ENCODE data around the gene LRRC28.

LRRC28 gene

GRCh38 chr15:99244306-99244705, 7.0 kb upstream of the LRRC28 start:
- in situ Hi-C loops (cut with HindIII; ENCODE audit: low pct_ligation_motif_present, low pct_unique_long_range_greater_than_20kb, low sequenced_read_pairs) = no loop called here
- no peak for DNase-seq

DNA sequence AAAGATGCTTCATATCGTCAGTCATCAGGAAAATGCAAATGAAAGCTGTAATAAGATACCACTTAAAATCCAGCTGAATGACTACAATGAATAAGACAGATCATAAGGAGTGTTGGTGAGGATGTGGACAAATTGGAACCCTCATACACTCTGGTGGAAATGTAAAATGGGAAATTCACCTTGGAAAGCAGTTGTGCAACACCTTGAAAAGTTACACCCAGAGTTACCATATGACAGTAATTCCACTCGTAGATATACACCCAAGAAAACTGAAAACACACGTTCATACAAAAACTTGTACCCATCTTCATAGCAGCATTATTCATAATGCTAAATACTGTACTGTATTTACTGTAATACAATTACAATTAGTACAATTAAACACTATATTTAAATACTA, 4.2 kb upstream of the LRRC28 start:
- in situ Hi-C loops (cut with HindIII; ENCODE audit: low pct_ligation_motif_present, low pct_unique_long_range_greater_than_20kb, low sequenced_read_pairs) = no loop called here
- DNase-seq = no peak

GRCh38 chr15:99248000-99248715, 3.1 kb upstream of the LRRC28 start:
- no peak for DNase-seq
- in situ Hi-C loops (cut with HindIII; ENCODE audit: low pct_ligation_motif_present, low pct_unique_long_range_greater_than_20kb, low sequenced_read_pairs) = no loop called here

- peak; percentile 88 for DNase-seq
- in situ Hi-C loops (cut with HindIII; ENCODE audit: low pct_ligation_motif_present, low pct_unique_long_range_greater_than_20kb, low sequenced_read_pairs) = no loop called here
Measured at GRCh38 chr15:99249270-99249841, 1.9 kb upstream of the LRRC28 start, which contains the start of gene TTC23. Gene TTC23 (minus strand): TSS chr15:99249581. CDS start chr15:99228712, 20,869 bp downstream.

DNA sequence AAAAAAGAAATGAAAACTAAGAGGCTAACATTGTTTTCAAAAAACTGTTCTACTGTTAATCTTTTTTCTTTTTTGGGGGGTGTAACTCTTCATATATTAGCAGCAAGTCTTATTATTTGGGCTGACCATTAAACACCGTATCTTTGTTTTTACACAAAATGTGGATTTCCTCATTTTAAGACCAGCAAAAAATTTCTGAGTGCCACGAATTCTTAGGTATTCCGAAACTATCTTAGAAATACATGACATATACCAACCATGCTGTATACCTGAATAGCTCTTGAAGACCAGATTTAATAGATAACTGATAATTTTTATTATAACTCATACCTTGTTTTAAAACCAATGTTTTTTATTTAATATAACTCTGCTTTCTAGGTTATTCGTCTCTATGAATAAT, 1.3 kb upstream of the LRRC28 start:
- no peak for DNase-seq
- in situ Hi-C loops (cut with HindIII; ENCODE audit: low pct_ligation_motif_present, low pct_unique_long_range_greater_than_20kb, low sequenced_read_pairs) = no loop called here

GRCh38 chr15:99250494-99250856, 806 bp upstream of the LRRC28 start:
- in situ Hi-C loops (cut with HindIII; ENCODE audit: low pct_ligation_motif_present, low pct_unique_long_range_greater_than_20kb, low sequenced_read_pairs) = no loop called here
- no peak for DNase-seq

DNA sequence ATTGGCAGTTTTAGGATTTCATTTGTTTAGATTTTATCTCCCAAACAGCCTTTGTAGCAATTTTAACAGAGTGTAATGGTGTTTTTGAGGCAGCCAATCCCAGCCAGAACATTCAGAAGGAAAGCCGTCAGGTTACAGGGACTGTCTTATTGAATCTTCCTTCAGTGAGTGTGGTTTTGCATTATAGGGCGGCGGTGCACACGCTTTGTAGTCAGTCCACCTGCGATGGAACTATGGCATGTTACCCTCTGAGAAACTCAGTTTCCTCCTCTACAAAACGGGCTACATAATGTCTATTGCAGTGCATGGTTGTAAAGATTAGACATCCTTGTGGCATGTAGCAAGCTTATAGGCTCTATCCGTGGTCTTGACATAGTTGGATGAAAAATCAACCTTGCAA, 1.0 kb downstream of the LRRC28 start:
- no peak for DNase-seq
- in situ Hi-C loops (cut with HindIII; ENCODE audit: low pct_ligation_motif_present, low pct_unique_long_range_greater_than_20kb, low sequenced_read_pairs) = no loop called here

DNA sequence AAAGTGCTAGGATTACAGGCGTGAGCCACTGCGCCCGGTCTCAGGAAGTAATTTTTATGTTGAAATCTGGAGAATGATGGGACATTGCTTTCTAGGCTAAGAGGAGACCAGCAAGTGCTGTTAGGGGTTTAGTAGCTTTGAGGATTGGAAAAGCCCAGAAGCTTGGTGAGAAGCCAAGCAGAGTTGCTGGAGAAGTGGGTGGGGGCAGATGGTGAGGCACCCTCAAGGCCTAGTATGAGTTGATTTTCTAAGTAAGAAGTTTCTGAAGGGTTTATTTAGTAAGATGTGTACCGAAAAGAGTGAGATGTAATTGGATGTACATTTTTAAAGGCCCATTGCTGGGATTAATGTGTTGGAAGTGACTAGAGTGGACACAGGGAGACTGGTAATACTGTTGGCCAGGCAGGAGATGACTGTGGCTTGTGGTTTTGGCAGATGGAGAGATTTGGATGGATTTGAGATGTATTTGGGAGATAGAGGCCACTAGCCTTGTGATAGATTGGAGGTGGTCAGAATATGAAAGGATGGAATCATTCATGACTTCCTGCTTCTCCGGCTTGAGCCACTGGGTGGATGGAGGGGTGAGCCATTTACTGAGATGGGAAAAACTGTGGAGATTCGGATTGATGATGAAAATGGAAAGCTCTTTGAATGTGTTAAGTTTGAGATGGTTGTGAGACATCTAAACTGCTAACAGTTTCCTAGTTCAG, 2.3 kb downstream of the LRRC28 start:
- in situ Hi-C loops (cut with HindIII; ENCODE audit: low pct_ligation_motif_present, low pct_unique_long_range_greater_than_20kb, low sequenced_read_pairs) = no loop called here
- peak; percentile 38 for DNase-seq

DNA sequence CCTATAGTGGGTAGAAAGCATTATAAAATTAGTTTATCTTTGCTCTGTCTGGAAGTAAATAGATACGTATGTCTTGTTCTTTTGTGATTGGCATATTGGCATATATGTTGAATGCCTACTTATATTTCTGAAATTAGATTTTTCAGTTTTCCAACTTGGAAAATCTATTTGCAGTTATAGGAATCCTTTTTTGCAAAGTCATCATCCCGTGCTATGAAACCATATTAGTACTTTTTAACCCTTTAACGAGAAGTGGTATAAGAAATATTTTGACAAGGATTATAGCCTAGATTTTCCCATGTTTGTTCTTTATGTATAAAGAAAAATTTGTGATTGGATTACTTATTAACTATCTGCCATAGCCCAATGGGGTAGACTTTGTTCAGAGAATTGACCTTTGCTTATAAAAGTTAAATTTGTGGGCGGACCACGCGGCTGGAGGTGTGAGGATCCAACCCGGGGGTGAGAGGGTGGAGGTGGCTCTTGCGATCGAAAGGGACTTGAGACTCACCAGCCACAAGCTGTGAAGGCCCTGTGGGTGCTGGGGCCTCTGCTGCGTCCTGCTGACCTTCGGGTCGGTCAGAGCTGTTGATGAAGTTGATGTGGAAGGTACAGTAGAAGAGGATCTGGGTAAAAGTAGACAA, 5.9 kb downstream of the LRRC28 start:
- in situ Hi-C loops (cut with HindIII; ENCODE audit: low pct_ligation_motif_present, low pct_unique_long_range_greater_than_20kb, low sequenced_read_pairs) = no loop called here
- no peak for DNase-seq

DNA sequence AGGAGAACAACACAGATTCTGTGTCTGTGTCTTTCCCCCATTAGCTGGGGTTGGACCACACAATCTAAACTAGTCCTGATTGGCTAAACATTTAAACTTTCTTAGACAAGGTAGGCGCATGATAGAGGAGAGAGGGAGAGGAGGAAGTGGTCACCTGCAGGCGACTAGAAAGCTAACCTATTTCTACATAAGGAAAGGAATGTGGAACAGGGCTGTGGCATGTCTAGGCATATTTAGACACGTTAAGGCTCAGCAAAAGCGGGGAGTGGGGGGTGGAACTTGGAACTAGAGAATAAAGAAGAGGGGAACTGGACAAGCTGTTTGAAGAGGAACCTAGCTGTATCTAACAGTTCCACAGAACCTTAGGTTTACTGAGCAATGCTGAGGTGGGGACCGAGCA, 12.8 kb downstream of the LRRC28 start:
- DNase-seq = no peak
- in situ Hi-C loops (cut with HindIII; ENCODE audit: low pct_ligation_motif_present, low pct_unique_long_range_greater_than_20kb, low sequenced_read_pairs) = no loop called here

DNA sequence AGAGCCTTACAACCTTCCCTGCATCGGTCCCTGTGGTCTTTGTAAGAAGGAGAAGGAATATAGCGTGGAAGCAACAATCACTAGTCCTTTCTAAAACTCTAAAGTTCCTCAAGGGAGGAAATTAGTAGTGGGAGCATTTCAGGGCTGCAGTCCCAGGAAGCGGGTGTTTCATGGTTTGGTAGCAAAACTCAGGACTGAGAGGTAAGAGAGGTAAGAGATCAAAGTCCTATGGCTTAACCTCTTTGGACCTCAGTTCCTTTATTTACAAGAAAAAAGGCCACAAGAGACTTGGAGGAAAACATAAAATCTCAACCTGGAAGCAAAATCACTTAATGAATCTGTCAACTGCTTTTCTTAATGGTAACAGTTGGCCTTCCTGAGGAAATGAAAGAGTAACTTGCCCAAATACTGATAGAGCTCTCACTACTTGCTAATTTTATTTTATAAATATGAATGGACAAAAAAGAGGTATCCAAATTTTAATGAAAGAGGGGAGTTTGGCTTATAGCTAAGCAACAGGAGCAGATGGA, 14.3 kb downstream of the LRRC28 start:
- in situ Hi-C loops (cut with HindIII; ENCODE audit: low pct_ligation_motif_present, low pct_unique_long_range_greater_than_20kb, low sequenced_read_pairs) = no loop called here
- DNase-seq = no peak

- in situ Hi-C loops (cut with HindIII; ENCODE audit: low pct_ligation_motif_present, low pct_unique_long_range_greater_than_20kb, low sequenced_read_pairs) = no loop called here
- DNase-seq = no peak
Measured at GRCh38 chr15:99267957-99268356, 16.7 kb downstream of the LRRC28 start.

- no peak for DNase-seq
- in situ Hi-C loops (cut with HindIII; ENCODE audit: low pct_ligation_motif_present, low pct_unique_long_range_greater_than_20kb, low sequenced_read_pairs) = no loop called here
Measured at GRCh38 chr15:99268431-99268830, 17.1 kb downstream of the LRRC28 start.

GRCh38 chr15:99273801-99274200, 22.5 kb downstream of the LRRC28 start:
- DNase-seq = no peak
- in situ Hi-C loops (cut with HindIII; ENCODE audit: low pct_ligation_motif_present, low pct_unique_long_range_greater_than_20kb, low sequenced_read_pairs) = no loop called here

DNA sequence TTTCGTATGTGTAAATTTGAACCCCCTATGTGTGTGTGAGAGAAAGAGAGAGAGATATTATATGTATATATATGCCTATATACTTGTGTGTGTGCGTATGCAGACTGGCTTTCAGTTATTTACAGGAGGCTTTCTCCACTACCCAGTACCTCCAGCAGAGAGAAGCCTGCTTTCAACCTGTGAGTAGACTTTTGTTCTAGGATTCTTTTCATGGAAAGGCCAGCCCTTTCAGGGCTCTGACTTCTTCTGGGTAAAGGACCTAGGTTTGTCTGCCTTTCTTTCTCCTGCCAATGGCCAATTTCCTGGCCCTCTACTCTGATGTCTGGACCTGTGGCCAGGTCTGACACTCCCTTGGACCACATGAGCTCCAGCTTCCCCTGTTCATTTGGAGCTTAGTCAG, 23.8 kb downstream of the LRRC28 start:
- DNase-seq = no peak
- in situ Hi-C loops (cut with HindIII; ENCODE audit: low pct_ligation_motif_present, low pct_unique_long_range_greater_than_20kb, low sequenced_read_pairs) = no loop called here

- in situ Hi-C loops (cut with HindIII; ENCODE audit: low pct_ligation_motif_present, low pct_unique_long_range_greater_than_20kb, low sequenced_read_pairs) = no loop called here
- DNase-seq = no peak
Measured at GRCh38 chr15:99275525-99276128, 24.3 kb downstream of the LRRC28 start.

- no peak for DNase-seq
- in situ Hi-C loops (cut with HindIII; ENCODE audit: low pct_ligation_motif_present, low pct_unique_long_range_greater_than_20kb, low sequenced_read_pairs) = no loop called here
Measured at GRCh38 chr15:99279290-99279689, 28.0 kb downstream of the LRRC28 start.

DNA sequence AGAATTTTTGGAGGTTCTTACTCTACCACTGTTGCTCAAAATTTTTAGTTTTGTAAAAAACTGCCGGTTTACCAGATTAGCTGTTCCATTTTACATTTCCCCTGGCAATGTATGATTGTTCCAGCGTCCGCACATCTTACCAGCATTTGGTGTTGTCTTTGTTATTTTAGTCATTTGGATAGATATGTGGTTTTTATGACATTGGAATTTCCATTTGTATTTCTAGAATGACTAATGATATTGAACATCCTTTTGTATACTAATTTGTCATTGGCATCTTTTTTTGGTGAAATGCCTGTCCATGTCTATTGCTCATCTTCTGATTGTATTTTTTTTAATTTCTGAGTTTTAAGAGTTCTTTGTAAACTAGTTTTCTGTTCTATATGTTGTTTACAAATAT, 28.5 kb downstream of the LRRC28 start:
- DNase-seq = no peak
- in situ Hi-C loops (cut with HindIII; ENCODE audit: low pct_ligation_motif_present, low pct_unique_long_range_greater_than_20kb, low sequenced_read_pairs) = no loop called here

DNA sequence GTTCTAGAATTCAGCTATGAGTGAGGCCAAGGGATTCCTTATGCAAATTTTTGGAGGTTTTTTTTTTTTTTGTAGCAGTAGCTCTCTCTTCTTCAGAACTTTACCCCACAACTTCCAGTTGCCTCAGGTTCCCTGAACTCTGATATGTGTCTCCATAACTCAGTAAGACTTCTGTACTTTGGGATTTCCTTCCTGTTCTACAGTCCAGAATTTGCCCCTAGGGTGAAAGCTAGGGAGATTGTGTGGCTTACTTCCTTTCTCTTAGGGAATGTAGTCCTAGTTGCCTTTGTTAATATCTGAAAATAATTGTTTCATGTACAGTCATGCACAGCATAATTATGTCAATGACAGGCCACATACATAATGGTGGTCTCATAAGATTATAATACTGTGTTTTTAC, 30.8 kb downstream of the LRRC28 start:
- in situ Hi-C loops (cut with HindIII; ENCODE audit: low pct_ligation_motif_present, low pct_unique_long_range_greater_than_20kb, low sequenced_read_pairs) = no loop called here
- no peak for DNase-seq
